H9 (cell line): ENCODE data around the gene PTGES2. TPM values are rescaled to one million over a fixed set of nuclear protein-coding genes. Genes with fewer than 3 reads are reported as not detected.

Experiments
- DNase-seq: peaks from one replicate; pipeline ENCODE4 v3.0.0-alpha.2; 2017
- H2AFZ ChIP-seq: one replicate; pipeline ENCODE4 v1.6.1; 2013; ENCODE audit warnings: mild to moderate bottlenecking, low read length, control low read depth, moderate library complexity
- H2AK5ac ChIP-seq: 2 replicates; pipeline ENCODE4 v1.6.1; 2013; ENCODE audit warnings: low read length, control low read depth, mixed read lengths; ENCODE audit not compliant: insufficient read length
- H2BK120ac ChIP-seq: one replicate; pipeline ENCODE4 v1.6.1; 2013; ENCODE audit warnings: low read depth, mild to moderate bottlenecking, low read length, control low read depth, inconsistent platforms; ENCODE audit not compliant: poor library complexity, severe bottlenecking
- H2BK12ac ChIP-seq: 2 replicates; pipeline ENCODE4 v1.6.1; 2013; ENCODE audit warnings: low read length, control low read depth, mixed read lengths, low read depth; ENCODE audit not compliant: insufficient read length
- H2BK15ac ChIP-seq: 2 replicates; pipeline ENCODE4 v1.6.1; 2013; ENCODE audit warnings: low read depth, low read length, control low read depth
- H2BK20ac ChIP-seq: one replicate; pipeline ENCODE4 v1.6.1; 2013; ENCODE audit warnings: low read depth, mild to moderate bottlenecking, low read length, control low read depth, inconsistent platforms; ENCODE audit not compliant: poor library complexity, severe bottlenecking
- H2BK5ac ChIP-seq: 2 replicates; pipeline ENCODE4 v1.6.1; 2013; ENCODE audit warnings: low read length, control low read depth, mixed read lengths; ENCODE audit not compliant: insufficient read length
- H3K14ac ChIP-seq: 2 replicates; pipeline ENCODE4 v1.6.1; 2013; ENCODE audit warnings: low read length, control low read depth; ENCODE audit not compliant: insufficient read depth
- H3K18ac ChIP-seq: 2 replicates; pipeline ENCODE4 v1.6.1; 2013; ENCODE audit warnings: low read depth, mild to moderate bottlenecking, mixed read lengths, low read length, control low read depth; ENCODE audit not compliant: insufficient read length
- H3K23ac ChIP-seq: 2 replicates; pipeline ENCODE4 v1.6.1; 2013; ENCODE audit warnings: low read length, control low read depth, mixed read lengths, low read depth; ENCODE audit not compliant: insufficient read length
- H3K23me2 ChIP-seq: 2 replicates; pipeline ENCODE4 v1.6.1; 2013; ENCODE audit warnings: low read depth, mild to moderate bottlenecking, mixed read lengths, low read length, control low read depth; ENCODE audit not compliant: insufficient read length, poor library complexity, severe bottlenecking
- H3K27ac ChIP-seq: 2 replicates; pipeline ENCODE4 v1.5.1; 2013; ENCODE audit warnings: low read length, control low read depth, mixed read lengths, low read depth; ENCODE audit not compliant: insufficient read length
- H3K27me3 ChIP-seq: 2 replicates; pipeline ENCODE4 v1.6.1; 2013; ENCODE audit warnings: low read length, control low read depth, inconsistent platforms; ENCODE audit not compliant: insufficient read depth
- H3K4ac ChIP-seq: 2 replicates; pipeline ENCODE4 v1.6.1; 2013; ENCODE audit warnings: low read depth, mild to moderate bottlenecking, control low read depth, inconsistent platforms, low read length, moderate library complexity
- H3K4me1 ChIP-seq: 2 replicates; pipeline ENCODE4 v1.6.1; 2013; ENCODE audit warnings: low read length, control low read depth, inconsistent platforms; ENCODE audit not compliant: insufficient read depth
- H3K4me2 ChIP-seq: 2 replicates; pipeline ENCODE4 v1.6.1; 2013; ENCODE audit warnings: low read length, control low read depth, mixed read lengths; ENCODE audit not compliant: insufficient read length, insufficient read depth
- H3K56ac ChIP-seq: 2 replicates; pipeline ENCODE4 v1.6.1; 2013; ENCODE audit warnings: low read depth, mild to moderate bottlenecking, mixed read lengths, low read length, control low read depth; ENCODE audit not compliant: insufficient read length
- H3K79me1 ChIP-seq: 2 replicates; pipeline ENCODE4 v1.6.1; 2013; ENCODE audit warnings: low read depth, mild to moderate bottlenecking, moderate library complexity, low read length, control low read depth, inconsistent platforms; ENCODE audit not compliant: insufficient read depth, poor library complexity, severe bottlenecking
- H3K79me2 ChIP-seq: 2 replicates; pipeline ENCODE4 v1.6.1; 2013; ENCODE audit warnings: low read length, control low read depth, inconsistent platforms; ENCODE audit not compliant: insufficient read depth
- H3K9ac ChIP-seq: 2 replicates; pipeline ENCODE4 v1.6.1; 2013; ENCODE audit warnings: low read length, control low read depth, mixed read lengths; ENCODE audit not compliant: insufficient read length; ENCODE audit errors: extremely low read depth
- H3K9me3 ChIP-seq: one replicate; pipeline ENCODE4 v1.6.1; 2013; ENCODE audit warnings: low read depth, low read length, inconsistent platforms; ENCODE audit not compliant: control insufficient read depth
- H3T11ph ChIP-seq: one replicate; pipeline ENCODE4 v1.6.1; 2013; ENCODE audit warnings: mild to moderate bottlenecking, low read length, control low read depth, inconsistent platforms
- H4K20me1 ChIP-seq: one replicate; pipeline ENCODE4 v1.6.1; 2013; ENCODE audit not compliant: control insufficient read depth, insufficient read length, insufficient read depth
- H4K5ac ChIP-seq: 2 replicates; pipeline ENCODE4 v1.6.1; 2013; ENCODE audit warnings: low read depth, mild to moderate bottlenecking, mixed read lengths, low read length, control low read depth; ENCODE audit not compliant: insufficient read length
- H4K8ac ChIP-seq: replicated peaks from 2 replicates; pipeline ENCODE4 v1.6.1; 2013; ENCODE audit warnings: low read length, control low read depth, mixed read lengths, low read depth; ENCODE audit not compliant: insufficient read length
- H4K91ac ChIP-seq: 2 replicates; pipeline ENCODE4 v1.6.1; 2013; ENCODE audit warnings: low read depth, mild to moderate bottlenecking, moderate library complexity, mixed read lengths, low read length, control low read depth; ENCODE audit not compliant: insufficient read length
- H3K27ac Mint-ChIP-seq, 3 experiments: 2 replicates in 2 of 3; 3 replicates in 1 of 3; pipeline ENCODE4 v1.8.0; 2020 to 2021; ENCODE audit warnings: mixed read lengths in 3 of 3, mild to moderate bottlenecking in 1 of 3, moderate library complexity in 1 of 3
- H3K27me3 Mint-ChIP-seq: 2 replicates; pipeline ENCODE4 v1.8.0; 2021; ENCODE audit warnings: low read depth, mild to moderate bottlenecking, moderate library complexity, mixed read lengths
- H3K36me3 Mint-ChIP-seq, 3 experiments: 2 replicates in 2 of 3; 3 replicates in 1 of 3; pipeline ENCODE4 v1.8.0; 2020 to 2021; ENCODE audit warnings: low read depth in 3 of 3, mixed read lengths in 3 of 3; ENCODE audit not compliant: insufficient read depth in 1 of 3
- H3K4me1 Mint-ChIP-seq, 2 experiments: 2 replicates each; pipeline ENCODE4 v1.8.0; 2020; ENCODE audit warnings: mixed read lengths in 2 of 2
- H3K4me3 Mint-ChIP-seq, 2 experiments: 2 replicates in 1 of 2; 3 replicates in 1 of 2; pipeline ENCODE4 v1.8.0; 2020 to 2021; ENCODE audit warnings: mild to moderate bottlenecking in 2 of 2, mixed read lengths in 2 of 2, moderate library complexity in 1 of 2
- H3K9me3 Mint-ChIP-seq, 2 experiments: 2 replicates in 1 of 2; 3 replicates in 1 of 2; pipeline ENCODE4 v1.8.0; 2020; ENCODE audit warnings: mild to moderate bottlenecking in 2 of 2, mixed read lengths in 2 of 2, moderate library complexity in 1 of 2
- CTCF ChIP-seq: fragments of 200-600 bp; sonication (generic); conservative IDR thresholded peaks from 3 replicates; pipeline ENCODE4 v1.8.0; 2021; ENCODE audit warnings: antibody characterized with exemption, mild to moderate bottlenecking
- WGBS: extraction: QIAGEN DNeasy Blood & Tissue Kit; methylation state at CpG from one replicate; pipeline ENCODE4 v1.1.7; 2013; ENCODE audit warnings: missing lambda C conversion rate, low lambda C conversion rate, mixed read lengths; ENCODE audit not compliant: insufficient read length; ENCODE audit errors: extremely low coverage; 5-methylcytosine and 5-hydroxymethylcytosine counted together
- total RNA-seq: library from RNA; stranded (reverse); gene quantifications from 2 replicates; pipeline ENCODE4 v1.2.1, GENCODE V29; 2021

The PTGES2 gene
- total RNA-seq, 1 experiment from 2014 or later, result 63.9 TPM

GRCh38 chr9:128175102-128175563 lies 47.6 kb upstream of the PTGES2 start:
- Histone ChIP-seq H4K20me1 (no peaks in the 10 kb centered on the region), H4K91ac (no peak overlapping the region), H3K4me2 (no peak overlapping the region), H3K18ac (no peak overlapping the region), H3K9ac (no peak overlapping the region), H2AFZ (no peak overlapping the region), H3K79me2 (no peaks in the 10 kb centered on the region), H3T11ph (no peak overlapping the region), H3K4me1 (no peaks in the 10 kb centered on the region), H3K79me1 (no peaks in the 10 kb centered on the region), H2AK5ac (no peak overlapping the region), H3K27ac (no peak overlapping the region), H2BK120ac (no peak overlapping the region), H2BK20ac (no peak overlapping the region), H3K14ac (no peak overlapping the region), H3K4ac (no peak overlapping the region), H4K8ac (no peak overlapping the region), H3K9me3 (no peaks in the 10 kb centered on the region), H3K23ac (no peak overlapping the region), H3K23me2 (no peaks in the 10 kb centered on the region), H2BK5ac (no peak overlapping the region), H2BK12ac (no peak overlapping the region), H3K56ac (no peak overlapping the region), H4K5ac (no peak overlapping the region), H2BK15ac (no peak overlapping the region), H3K27me3 (no peaks in the 10 kb centered on the region)
- peaks cover 0 to 5% of the 10 kb centered on the region in 2 experiments; a peak in 1 of 5 replicates for H3K9me3 Mint-ChIP-seq
- no peak overlapping the region for H3K4me3 Mint-ChIP-seq
- H3K27ac Mint-ChIP-seq, result no peak overlapping the region
- no peak for DNase-seq
- H3K36me3 Mint-ChIP-seq, result peaks cover 35 to 65% (median 53%) of the 10 kb centered on the region in 3 experiments
- no peaks in the 10 kb centered on the region for H3K4me1 Mint-ChIP-seq
- TF ChIP-seq CTCF, result no peak
- H3K27me3 Mint-ChIP-seq, result no peaks in the 10 kb centered on the region
- no CpG with 5 or more reads among the region's 8 CpGs for WGBS
